Liver (tissue), 9 donors: ENCODE measurements around the gene NKAIN2. TPM values are rescaled to one million over a fixed set of nuclear protein-coding genes. Genes with fewer than 3 reads are reported as not detected.

Experiments
- DNase-seq: peaks from one replicate; pipeline ENCODE4 v3.0.0-alpha.2; 2017; ENCODE audit warnings: low spot score
- H3K27ac ChIP-seq, 2 donors: one replicate each; pipeline ENCODE4 v1.7.0; 2013; ENCODE audit warnings: inconsistent platforms in 2 of 2, low read length in 2 of 2, control low read depth in 1 of 2, low read depth in 1 of 2, mild to moderate bottlenecking in 1 of 2
- H3K27me3 ChIP-seq, 4 donors: one replicate each; pipeline versions ENCODE4 v1.6.1 to v1.7.0; 2013; ENCODE audit warnings: low read length in 3 of 4, inconsistent platforms in 1 of 4, mild to moderate bottlenecking in 1 of 4, moderate library complexity in 1 of 4; ENCODE audit not compliant: control insufficient read depth in 4 of 4, insufficient read depth in 4 of 4
- H3K36me3 ChIP-seq, 4 donors: one replicate each; pipeline versions ENCODE4 v1.6.1 to v1.7.0; 2013; ENCODE audit warnings: low read length in 3 of 4, mild to moderate bottlenecking in 3 of 4, low read depth in 1 of 4, moderate library complexity in 1 of 4; ENCODE audit not compliant: control insufficient read depth in 4 of 4, insufficient read depth in 3 of 4
- H3K4me1 ChIP-seq, 4 donors: one replicate each; pipeline versions ENCODE4 v1.6.1 to v1.7.0; 2013; ENCODE audit warnings: low read length in 3 of 4, mild to moderate bottlenecking in 3 of 4, moderate library complexity in 1 of 4; ENCODE audit not compliant: control insufficient read depth in 4 of 4, insufficient read depth in 4 of 4
- H3K4me3 ChIP-seq, 3 donors: one replicate each; pipeline versions ENCODE4 v1.6.1 to v1.7.0; 2013; ENCODE audit warnings: low read length in 3 of 3, control low read depth in 1 of 3, low read depth in 1 of 3, mild to moderate bottlenecking in 1 of 3
- H3K9ac ChIP-seq, 2 donors: one replicate each; pipeline ENCODE4 v1.7.0; 2013; ENCODE audit warnings: low read length in 2 of 2, mild to moderate bottlenecking in 2 of 2, moderate library complexity in 2 of 2, control low read depth in 1 of 2, low read depth in 1 of 2
- H3K9me3 ChIP-seq, 4 donors: one replicate each; pipeline versions ENCODE4 v1.6.1 to v1.7.0; 2013; ENCODE audit warnings: low read length in 3 of 4; ENCODE audit not compliant: control insufficient read depth in 4 of 4
- EGR1 ChIP-seq, 2 donors: IDR thresholded peaks; 2 replicates each; pipeline ENCODE4 v1.6.1; 2016 to 2018; ENCODE audit warnings: antibody characterized with exemption in 2 of 2, low read depth in 2 of 2
- FOXA1 ChIP-seq: IDR thresholded peaks from 2 replicates; pipeline ENCODE4 v1.6.1; 2016; ENCODE audit warnings: antibody characterized with exemption
- FOXA2 ChIP-seq: IDR thresholded peaks from 2 replicates; pipeline ENCODE4 v1.6.1; 2016; ENCODE audit warnings: antibody characterized with exemption
- GABPA ChIP-seq, 2 donors: IDR thresholded peaks in 1 of 2; conservative IDR thresholded peaks in 1 of 2; 2 replicates each; pipeline ENCODE4 v1.6.1; 2016; ENCODE audit warnings: antibody characterized with exemption in 2 of 2, mild to moderate bottlenecking in 1 of 2, moderate library complexity in 1 of 2
- HNF4A ChIP-seq, 2 donors: conservative IDR thresholded peaks; 2 replicates each; pipeline ENCODE4 v1.6.1; 2016; ENCODE audit warnings: antibody characterized with exemption in 2 of 2, mild to moderate bottlenecking in 2 of 2
- HNF4G ChIP-seq: IDR thresholded peaks from 2 replicates; pipeline ENCODE4 v1.6.1; 2016; ENCODE audit warnings: antibody characterized with exemption
- JUND ChIP-seq, 2 donors: IDR thresholded peaks; 2 replicates each; pipeline ENCODE4 v1.6.1; 2016; ENCODE audit warnings: antibody characterized with exemption in 2 of 2
- NR2F2 ChIP-seq: IDR thresholded peaks from 2 replicates; pipeline ENCODE4 v1.6.1; 2016; ENCODE audit warnings: antibody characterized with exemption
- RAD21 ChIP-seq, 2 donors: IDR thresholded peaks; 2 replicates each; pipeline ENCODE4 v1.6.1; 2016; ENCODE audit warnings: antibody characterized with exemption in 2 of 2, mild to moderate bottlenecking in 2 of 2
- RXRA ChIP-seq, 2 donors: IDR thresholded peaks; 2 replicates each; pipeline ENCODE4 v1.6.1; 2017 to 2018; ENCODE audit warnings: antibody characterized with exemption in 2 of 2, mild to moderate bottlenecking in 1 of 2
- SP1 ChIP-seq: IDR thresholded peaks from 2 replicates; pipeline ENCODE4 v1.6.1; 2018; ENCODE audit warnings: antibody characterized with exemption, mild to moderate bottlenecking
- TAF1 ChIP-seq: conservative IDR thresholded peaks from 2 replicates; pipeline ENCODE4 v1.6.1; 2016; ENCODE audit warnings: antibody characterized with exemption, mild to moderate bottlenecking
- YY1 ChIP-seq: IDR thresholded peaks from 2 replicates; pipeline ENCODE4 v1.6.1; 2016; ENCODE audit warnings: antibody characterized with exemption, mild to moderate bottlenecking
- WGBS: extraction: QIAGEN DNeasy Blood & Tissue Kit; methylation state at CpG from one replicate; pipeline ENCODE4 v1.1.7; 2013; 5-methylcytosine and 5-hydroxymethylcytosine counted together
- polyA plus RNA-seq, 2 donors: library from polyadenylated mRNA; stranded (reverse) in 1 of 2; unstranded in 1 of 2; fragments of 200-250 nt in 1 of 2; fragments of >200 nt in 1 of 2; fragmentation: Nextera tagmentation in 1 of 2; extraction: Ambion mirVana in 1 of 2; gene quantifications; one replicate each; pipeline versions ENCODE4 v1.2.1 to v1.2.3, GENCODE V29; 2013 to 2015
- total RNA-seq, 2 donors: library from RNA; depleted of rRNA; stranded (reverse); fragments of >200 nt; gene quantifications; one replicate each; pipeline ENCODE4 v1.2.3, GENCODE V29; 2014
- TF ChIP-seq, protein P1 (sequence below): IDR thresholded peaks from 2 replicates; pipeline ENCODE4 v1.6.1; 2016; ENCODE audit warnings: antibody characterized with exemption
- TF ChIP-seq, protein P2 (sequence below): fragments of 150-350 bp; IDR thresholded peaks from 2 replicates; pipeline ENCODE4 v1.5.1; 2017; ENCODE audit warnings: improper control_type of control experiment, low read depth, low read length; ENCODE audit not compliant: missing input control
- TF ChIP-seq, protein P3 (sequence below): IDR thresholded peaks from 2 replicates; pipeline ENCODE4 v1.6.1; 2016; ENCODE audit warnings: antibody characterized with exemption
- TF ChIP-seq, protein P4 (sequence below): IDR thresholded peaks from 2 replicates; pipeline ENCODE4 v1.6.1; 2016; ENCODE audit warnings: antibody characterized with exemption
- TF ChIP-seq, protein P5 (sequence below): IDR thresholded peaks from 2 replicates; pipeline ENCODE4 v1.6.1; 2016; ENCODE audit warnings: antibody characterized with exemption, mild to moderate bottlenecking
- donor health status: healthy.
- donor health status: healthy.
- donor health status: healthy.
- donor health status: healthy.
- donor health status: healthy.

The NKAIN2 gene
- total and polyA plus RNA-seq, 4 donors, result 0.05 to 0.14 TPM; not detected in 2

DNA sequence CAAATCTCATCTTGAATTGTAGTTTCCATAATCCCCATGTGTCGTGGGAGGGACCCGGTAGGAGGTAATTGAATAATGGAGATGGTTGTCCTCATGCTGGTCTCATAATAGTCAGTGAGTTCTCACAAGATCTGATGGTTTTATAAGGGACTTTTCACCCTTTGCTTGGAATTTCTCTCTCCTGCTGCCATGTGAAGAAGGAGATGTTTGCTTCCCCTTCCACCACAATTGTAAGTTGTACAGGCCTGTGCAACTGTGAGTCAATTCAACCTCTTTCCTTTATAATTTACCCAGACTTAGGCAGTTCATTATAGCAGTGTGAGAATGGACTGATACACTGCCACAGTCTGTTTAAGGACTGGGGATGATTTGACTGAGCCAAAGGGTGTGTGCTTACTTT is 44.7 kb downstream of the NKAIN2 start:
- TF ChIP-seq HNF4A (conservative IDR thresholded peaks at IDR 0.05), result no peak
- TF ChIP-seq, protein P1, sequence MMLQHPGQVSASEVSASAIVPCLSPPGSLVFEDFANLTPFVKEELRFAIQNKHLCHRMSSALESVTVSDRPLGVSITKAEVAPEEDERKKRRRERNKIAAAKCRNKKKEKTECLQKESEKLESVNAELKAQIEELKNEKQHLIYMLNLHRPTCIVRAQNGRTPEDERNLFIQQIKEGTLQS, result no peak
- TF ChIP-seq, protein P2, sequence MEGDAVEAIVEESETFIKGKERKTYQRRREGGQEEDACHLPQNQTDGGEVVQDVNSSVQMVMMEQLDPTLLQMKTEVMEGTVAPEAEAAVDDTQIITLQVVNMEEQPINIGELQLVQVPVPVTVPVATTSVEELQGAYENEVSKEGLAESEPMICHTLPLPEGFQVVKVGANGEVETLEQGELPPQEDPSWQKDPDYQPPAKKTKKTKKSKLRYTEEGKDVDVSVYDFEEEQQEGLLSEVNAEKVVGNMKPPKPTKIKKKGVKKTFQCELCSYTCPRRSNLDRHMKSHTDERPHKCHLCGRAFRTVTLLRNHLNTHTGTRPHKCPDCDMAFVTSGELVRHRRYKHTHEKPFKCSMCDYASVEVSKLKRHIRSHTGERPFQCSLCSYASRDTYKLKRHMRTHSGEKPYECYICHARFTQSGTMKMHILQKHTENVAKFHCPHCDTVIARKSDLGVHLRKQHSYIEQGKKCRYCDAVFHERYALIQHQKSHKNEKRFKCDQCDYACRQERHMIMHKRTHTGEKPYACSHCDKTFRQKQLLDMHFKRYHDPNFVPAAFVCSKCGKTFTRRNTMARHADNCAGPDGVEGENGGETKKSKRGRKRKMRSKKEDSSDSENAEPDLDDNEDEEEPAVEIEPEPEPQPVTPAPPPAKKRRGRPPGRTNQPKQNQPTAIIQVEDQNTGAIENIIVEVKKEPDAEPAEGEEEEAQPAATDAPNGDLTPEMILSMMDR, result no peak
- TF ChIP-seq HNF4G, result no peak
- no peak for TF ChIP-seq FOXA1
- TF ChIP-seq SP1, result no peak
- TF ChIP-seq, protein P3, sequence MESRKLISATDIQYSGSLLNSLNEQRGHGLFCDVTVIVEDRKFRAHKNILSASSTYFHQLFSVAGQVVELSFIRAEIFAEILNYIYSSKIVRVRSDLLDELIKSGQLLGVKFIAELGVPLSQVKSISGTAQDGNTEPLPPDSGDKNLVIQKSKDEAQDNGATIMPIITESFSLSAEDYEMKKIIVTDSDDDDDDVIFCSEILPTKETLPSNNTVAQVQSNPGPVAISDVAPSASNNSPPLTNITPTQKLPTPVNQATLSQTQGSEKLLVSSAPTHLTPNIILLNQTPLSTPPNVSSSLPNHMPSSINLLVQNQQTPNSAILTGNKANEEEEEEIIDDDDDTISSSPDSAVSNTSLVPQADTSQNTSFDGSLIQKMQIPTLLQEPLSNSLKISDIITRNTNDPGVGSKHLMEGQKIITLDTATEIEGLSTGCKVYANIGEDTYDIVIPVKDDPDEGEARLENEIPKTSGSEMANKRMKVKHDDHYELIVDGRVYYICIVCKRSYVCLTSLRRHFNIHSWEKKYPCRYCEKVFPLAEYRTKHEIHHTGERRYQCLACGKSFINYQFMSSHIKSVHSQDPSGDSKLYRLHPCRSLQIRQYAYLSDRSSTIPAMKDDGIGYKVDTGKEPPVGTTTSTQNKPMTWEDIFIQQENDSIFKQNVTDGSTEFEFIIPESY, result no peak
- TF ChIP-seq NR2F2, result no peak
- TF ChIP-seq GABPA (IDR thresholded peaks at IDR 0.05 in 1 of 2, conservative IDR thresholded peaks at IDR 0.05 in 1 of 2), result no peak
- TF ChIP-seq TAF1, result no peak
- TF ChIP-seq EGR1 (IDR thresholded peaks at IDR 0.05; ENCODE audit: low read depth in 2 of 2), result no peak
- TF ChIP-seq RXRA (IDR thresholded peaks at IDR 0.05), result no peak
- TF ChIP-seq, protein P4, sequence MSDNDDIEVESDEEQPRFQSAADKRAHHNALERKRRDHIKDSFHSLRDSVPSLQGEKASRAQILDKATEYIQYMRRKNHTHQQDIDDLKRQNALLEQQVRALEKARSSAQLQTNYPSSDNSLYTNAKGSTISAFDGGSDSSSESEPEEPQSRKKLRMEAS, result no peak
- no peak for TF ChIP-seq FOXA2
- 88% methylated on average over 2 of the region's 2 CpGs for WGBS

DNA sequence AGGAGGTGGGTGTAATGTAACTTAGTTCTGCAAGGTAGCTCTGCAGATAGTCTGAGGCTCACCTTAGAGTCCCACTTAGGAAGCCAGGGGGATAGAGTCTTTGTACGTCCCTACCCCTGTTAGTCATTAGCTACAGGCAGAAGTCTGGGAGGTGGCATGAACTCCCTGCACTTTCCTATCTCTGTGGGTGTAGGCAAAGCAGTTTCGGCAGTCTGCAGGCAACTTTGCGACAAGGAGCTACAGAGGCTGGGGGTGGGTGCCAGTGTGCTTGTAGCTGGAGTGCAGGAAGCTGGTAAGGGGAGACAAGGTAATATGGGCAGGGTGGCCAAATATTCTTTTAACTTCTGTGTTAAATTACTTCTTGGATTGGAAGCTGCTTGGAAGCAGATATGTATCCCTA is 45.7 kb downstream of the NKAIN2 start:
- Histone ChIP-seq H3K27me3 (no peaks in the 10 kb centered on the region), H3K9me3 (peaks cover 0 to 3% (median 0%) of the 10 kb centered on the region in 4 donors), H3K9ac (no peak overlapping the region), H3K27ac (no peak overlapping the region), H3K4me1 (no peaks in the 10 kb centered on the region), H3K36me3 (no peaks in the 10 kb centered on the region), H3K4me3 (no peak overlapping the region)
- WGBS, result 46% methylated on average over 3 of the region's 3 CpGs
- no peak for DNase-seq
- TF ChIP-seq HNF4G (no peak), FOXA1 (no peak), FOXA2 (no peak), TAF1 (no peak), SP1 (no peak), YY1 (no peak), JUND (IDR thresholded peaks at IDR 0.05) (no peak), EGR1 (IDR thresholded peaks at IDR 0.05; ENCODE audit: low read depth in 2 of 2) (no peak), RAD21 (IDR thresholded peaks at IDR 0.05) (no peak), GABPA (IDR thresholded peaks at IDR 0.05 in 1 of 2, conservative IDR thresholded peaks at IDR 0.05 in 1 of 2) (no peak), NR2F2 (no peak), HNF4A (conservative IDR thresholded peaks at IDR 0.05) (no peak)
- TF ChIP-seq, protein P2, result no peak
- TF ChIP-seq, protein P4, result no peak
- TF ChIP-seq, protein P5, sequence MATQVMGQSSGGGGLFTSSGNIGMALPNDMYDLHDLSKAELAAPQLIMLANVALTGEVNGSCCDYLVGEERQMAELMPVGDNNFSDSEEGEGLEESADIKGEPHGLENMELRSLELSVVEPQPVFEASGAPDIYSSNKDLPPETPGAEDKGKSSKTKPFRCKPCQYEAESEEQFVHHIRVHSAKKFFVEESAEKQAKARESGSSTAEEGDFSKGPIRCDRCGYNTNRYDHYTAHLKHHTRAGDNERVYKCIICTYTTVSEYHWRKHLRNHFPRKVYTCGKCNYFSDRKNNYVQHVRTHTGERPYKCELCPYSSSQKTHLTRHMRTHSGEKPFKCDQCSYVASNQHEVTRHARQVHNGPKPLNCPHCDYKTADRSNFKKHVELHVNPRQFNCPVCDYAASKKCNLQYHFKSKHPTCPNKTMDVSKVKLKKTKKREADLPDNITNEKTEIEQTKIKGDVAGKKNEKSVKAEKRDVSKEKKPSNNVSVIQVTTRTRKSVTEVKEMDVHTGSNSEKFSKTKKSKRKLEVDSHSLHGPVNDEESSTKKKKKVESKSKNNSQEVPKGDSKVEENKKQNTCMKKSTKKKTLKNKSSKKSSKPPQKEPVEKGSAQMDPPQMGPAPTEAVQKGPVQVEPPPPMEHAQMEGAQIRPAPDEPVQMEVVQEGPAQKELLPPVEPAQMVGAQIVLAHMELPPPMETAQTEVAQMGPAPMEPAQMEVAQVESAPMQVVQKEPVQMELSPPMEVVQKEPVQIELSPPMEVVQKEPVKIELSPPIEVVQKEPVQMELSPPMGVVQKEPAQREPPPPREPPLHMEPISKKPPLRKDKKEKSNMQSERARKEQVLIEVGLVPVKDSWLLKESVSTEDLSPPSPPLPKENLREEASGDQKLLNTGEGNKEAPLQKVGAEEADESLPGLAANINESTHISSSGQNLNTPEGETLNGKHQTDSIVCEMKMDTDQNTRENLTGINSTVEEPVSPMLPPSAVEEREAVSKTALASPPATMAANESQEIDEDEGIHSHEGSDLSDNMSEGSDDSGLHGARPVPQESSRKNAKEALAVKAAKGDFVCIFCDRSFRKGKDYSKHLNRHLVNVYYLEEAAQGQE, result no peak
- TF ChIP-seq, protein P1, result no peak
- TF ChIP-seq, protein P3, result no peak

More for the DNA sequence above, 44.7 kb downstream of the NKAIN2 start:
- no peaks in the 10 kb centered on the region for H3K36me3 ChIP-seq
- no peak overlapping the region for H3K9ac ChIP-seq
- H3K27ac ChIP-seq, result no peak overlapping the region
- H3K27me3 ChIP-seq, result no peaks in the 10 kb centered on the region
- no peak for DNase-seq
- H3K9me3 ChIP-seq, result peaks cover 0 to 3% (median 0%) of the 10 kb centered on the region in 4 donors
- no peaks in the 10 kb centered on the region for H3K4me1 ChIP-seq
- H3K4me3 ChIP-seq, result no peak overlapping the region
